Measurements from ENCODE around the gene JCAD. TPM values are rescaled to one million over a fixed set of nuclear protein-coding genes. Genes with fewer than 3 reads are reported as not detected.

The JCAD gene
- total and polyA plus RNA-seq, 10 of the 15 experiments (the other 5 are each of a cell fraction or from before 2014, with no cell fraction given): 0.28 TPM; not detected in 9

GRCh38 chr10:30092151-30092790 is 32.9 kb upstream of the JCAD start:
- FAIRE-seq (no peak), ATAC-seq (no peak), DNase-seq (ENCODE audit: low read depth, low spot score) (no peak)
- BruUV-seq (replicated peaks): no TSS peak
- Histone ChIP-seq H3K9me3 (replicated peaks; ENCODE audit: control insufficient read depth, insufficient read depth, low read length) (no peaks in the 10 kb centered on the region), H2AFZ (ENCODE audit: control insufficient read depth, low read depth, low read length) (no peak overlapping the region), H3K36me3 (ENCODE audit: control insufficient read depth in 2 of 2, insufficient read depth in 2 of 2, low read length in 1 of 2) (no peaks in the 10 kb centered on the region), H3K9ac (ENCODE audit: control insufficient read depth, insufficient read depth, low read length) (no peak overlapping the region), H3K27ac (ENCODE audit: control insufficient read depth, insufficient read depth) (no peak overlapping the region), H3K79me2 (ENCODE audit: control insufficient read depth, insufficient read depth, low read length) (no peaks in the 10 kb centered on the region), H3K4me1 (ENCODE audit: control insufficient read depth, insufficient read depth, low read length) (no peaks in the 10 kb centered on the region), H3K4me3 (no peak overlapping the region), H4K20me1 (ENCODE audit: control insufficient read depth, insufficient read depth) (no peaks in the 10 kb centered on the region), H3K27me3 (replicated peaks in 1 of 2; ENCODE audit: control insufficient read depth in 2 of 2, insufficient read depth in 2 of 2, low read length in 1 of 2) (no peaks in the 10 kb centered on the region), H3K4me2 (ENCODE audit: control insufficient read depth, insufficient read depth) (no peak overlapping the region)
- ChIA-PET CTCF (interaction anchor here (0.6 kb wide), 1 partner anchor 31 kb away, joined by 4 read pairs; no protein-coding TSS in a partner anchor), SMC1A (ENCODE audit: uncharacterized antibody, unreplicated experiment) (interaction anchor here (0.7 kb wide), 1 partner anchor 87 kb away, joined by 3 read pairs; no protein-coding TSS in a partner anchor), POLR2A (no interaction called here), RAD21 (ENCODE audit: unreplicated experiment) (no interaction called here)
- in situ Hi-C loops (cut with MboI) (no loop called here), intact Hi-C loops (cut with micrococcal nuclease; ENCODE audit: unreplicated experiment) (no loop called here)
- 44% methylated on average over 14 of the region's 14 CpGs for WGBS (ENCODE audit: insufficient coverage, insufficient replicate concordance, low lambda C conversion rate, missing lambda C conversion rate)
- no peak for TF ChIP-seq ZSCAN29 (IDR thresholded peaks at IDR 0.05)
- no peak for TF ChIP-seq SMAD5 (IDR thresholded peaks at IDR 0.05; ENCODE audit: low read depth)
- TF ChIP-seq IKZF1 (conservative IDR thresholded peaks at IDR 0.05): no peak
- TF ChIP-seq RELB (IDR thresholded peaks at IDR 0.05; ENCODE audit: low read depth): no peak
- no peak for TF ChIP-seq NFYB (IDR thresholded peaks at IDR 0.05; ENCODE audit: insufficient read depth, low read depth, low read length)
- TF ChIP-seq NR2C1 (IDR thresholded peaks at IDR 0.05): no peak
- TF ChIP-seq FOS (IDR thresholded peaks at IDR 0.05; ENCODE audit: borderline replicate concordance, extremely low read depth, insufficient read length): no peak
- no peak for TF ChIP-seq MEF2A (IDR thresholded peaks at IDR 0.05; ENCODE audit: insufficient read depth, low read depth, low read length)
- TF ChIP-seq EZH2 (IDR thresholded peaks at IDR 0.05; ENCODE audit: borderline replicate concordance, control insufficient read depth, low read depth, low read length): no peak
- no peak for TF ChIP-seq FOXM1 (IDR thresholded peaks at IDR 0.05; ENCODE audit: low read depth, low read length)
- TF ChIP-seq SMARCA5 (IDR thresholded peaks at IDR 0.05): no peak
- TF ChIP-seq CEBPZ (IDR thresholded peaks at IDR 0.05; ENCODE audit: low read depth, low read length): no peak
- TF ChIP-seq IRF3 (IDR thresholded peaks at IDR 0.05): no peak
- no peak for TF ChIP-seq BCLAF1 (IDR thresholded peaks at IDR 0.05)
- no peak for TF ChIP-seq SUZ12 (IDR thresholded peaks at IDR 0.05; ENCODE audit: unreplicated experiment)
- TF ChIP-seq TBL1XR1 (IDR thresholded peaks at IDR 0.05; ENCODE audit: low read depth, low read length): no peak

All from GM12878 (cell line).